Measurements from ENCODE around the gene FXN. TPM values are rescaled to one million over a fixed set of nuclear protein-coding genes. Genes with fewer than 3 reads are reported as not detected.

The FXN gene
- total RNA-seq, 4 donors from 2014 or later = 4.2 to 15.2 (median 9.6) TPM

- TF ChIP-seq, protein P1, sequence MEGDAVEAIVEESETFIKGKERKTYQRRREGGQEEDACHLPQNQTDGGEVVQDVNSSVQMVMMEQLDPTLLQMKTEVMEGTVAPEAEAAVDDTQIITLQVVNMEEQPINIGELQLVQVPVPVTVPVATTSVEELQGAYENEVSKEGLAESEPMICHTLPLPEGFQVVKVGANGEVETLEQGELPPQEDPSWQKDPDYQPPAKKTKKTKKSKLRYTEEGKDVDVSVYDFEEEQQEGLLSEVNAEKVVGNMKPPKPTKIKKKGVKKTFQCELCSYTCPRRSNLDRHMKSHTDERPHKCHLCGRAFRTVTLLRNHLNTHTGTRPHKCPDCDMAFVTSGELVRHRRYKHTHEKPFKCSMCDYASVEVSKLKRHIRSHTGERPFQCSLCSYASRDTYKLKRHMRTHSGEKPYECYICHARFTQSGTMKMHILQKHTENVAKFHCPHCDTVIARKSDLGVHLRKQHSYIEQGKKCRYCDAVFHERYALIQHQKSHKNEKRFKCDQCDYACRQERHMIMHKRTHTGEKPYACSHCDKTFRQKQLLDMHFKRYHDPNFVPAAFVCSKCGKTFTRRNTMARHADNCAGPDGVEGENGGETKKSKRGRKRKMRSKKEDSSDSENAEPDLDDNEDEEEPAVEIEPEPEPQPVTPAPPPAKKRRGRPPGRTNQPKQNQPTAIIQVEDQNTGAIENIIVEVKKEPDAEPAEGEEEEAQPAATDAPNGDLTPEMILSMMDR (IDR thresholded peaks at IDR 0.05) = no peak
- TF ChIP-seq POLR2AphosphoS5 (IDR thresholded peaks at IDR 0.05) (no peak), EP300 (IDR thresholded peaks at IDR 0.05) (no peak), POLR2A (IDR thresholded peaks at IDR 0.05; ENCODE audit: low read depth) (no peak)
- intact Hi-C loops (cut with DNase I) = no loop called here
- peaks cover 8 to 23% (median 17%) of the 10 kb centered on the region in 4 donors for H3K4me1 ChIP-seq
- no peak for DNase-seq (ENCODE audit: extremely low spot score)
- 15% methylated on average over 14 of the region's 14 CpGs for WGBS
- peak overlapping the region; percentile 62 to 90 (median 80) for H3K4me3 ChIP-seq
- H3K27ac ChIP-seq (replicated peaks in 1 of 4) = peak overlapping the region; percentile 83 to 90 (median 87)
- H3K27me3 ChIP-seq = no peaks in the 10 kb centered on the region
- H3K36me3 ChIP-seq = no peaks in the 10 kb centered on the region
- H3K9me3 ChIP-seq = no peaks in the 10 kb centered on the region
Observed at GRCh38 chr9:69036309-69036708, 757 bp downstream of the FXN start.

- H3K4me3 ChIP-seq = peak overlapping the region; percentile 62 to 90 (median 80)
- intact Hi-C loops (cut with DNase I) = no loop called here
- no peak for DNase-seq (ENCODE audit: extremely low spot score)
Observed at GRCh38 chr9:69036799-69037198, 1.2 kb downstream of the FXN start.

GRCh38 chr9:69040646-69041045, 5.1 kb downstream of the FXN start:
- Histone ChIP-seq H3K4me1 (peaks cover 21 to 44% (median 24%) of the 10 kb centered on the region in 4 donors), H3K4me3 (no peak overlapping the region), H3K27ac (replicated peaks in 1 of 4) (no peak overlapping the region), H3K27me3 (no peaks in the 10 kb centered on the region), H3K9me3 (no peaks in the 10 kb centered on the region), H3K36me3 (no peaks in the 10 kb centered on the region)
- 100% methylated on average over 2 of the region's 2 CpGs for WGBS
- DNase-seq (ENCODE audit: extremely low spot score) = no peak
- TF ChIP-seq POLR2AphosphoS5 (IDR thresholded peaks at IDR 0.05) (no peak), POLR2A (IDR thresholded peaks at IDR 0.05; ENCODE audit: low read depth) (no peak), EP300 (IDR thresholded peaks at IDR 0.05) (no peak)
- TF ChIP-seq, protein P1 (IDR thresholded peaks at IDR 0.05) = no peak
- intact Hi-C loops (cut with DNase I) = loop anchor here (10.0 kb wide), 1 partner anchor 274 kb away; no protein-coding TSS in a partner anchor

More at GRCh38 chr9:69036799-69037198, 1.2 kb downstream of the FXN start:
- Histone ChIP-seq H3K4me1 (peaks cover 8 to 25% (median 17%) of the 10 kb centered on the region in 4 donors), H3K36me3 (no peaks in the 10 kb centered on the region), H3K9me3 (no peaks in the 10 kb centered on the region), H3K27me3 (no peaks in the 10 kb centered on the region), H3K27ac (replicated peaks in 1 of 4) (peak overlapping the region; percentile 83 to 90 (median 87))
- WGBS = 71% methylated on average over 10 of the region's 10 CpGs
- TF ChIP-seq POLR2AphosphoS5 (IDR thresholded peaks at IDR 0.05) = no peak
- TF ChIP-seq, protein P1 (IDR thresholded peaks at IDR 0.05) = no peak
- no peak for TF ChIP-seq POLR2A (IDR thresholded peaks at IDR 0.05; ENCODE audit: low read depth)
- no peak for TF ChIP-seq EP300 (IDR thresholded peaks at IDR 0.05)

DNA sequence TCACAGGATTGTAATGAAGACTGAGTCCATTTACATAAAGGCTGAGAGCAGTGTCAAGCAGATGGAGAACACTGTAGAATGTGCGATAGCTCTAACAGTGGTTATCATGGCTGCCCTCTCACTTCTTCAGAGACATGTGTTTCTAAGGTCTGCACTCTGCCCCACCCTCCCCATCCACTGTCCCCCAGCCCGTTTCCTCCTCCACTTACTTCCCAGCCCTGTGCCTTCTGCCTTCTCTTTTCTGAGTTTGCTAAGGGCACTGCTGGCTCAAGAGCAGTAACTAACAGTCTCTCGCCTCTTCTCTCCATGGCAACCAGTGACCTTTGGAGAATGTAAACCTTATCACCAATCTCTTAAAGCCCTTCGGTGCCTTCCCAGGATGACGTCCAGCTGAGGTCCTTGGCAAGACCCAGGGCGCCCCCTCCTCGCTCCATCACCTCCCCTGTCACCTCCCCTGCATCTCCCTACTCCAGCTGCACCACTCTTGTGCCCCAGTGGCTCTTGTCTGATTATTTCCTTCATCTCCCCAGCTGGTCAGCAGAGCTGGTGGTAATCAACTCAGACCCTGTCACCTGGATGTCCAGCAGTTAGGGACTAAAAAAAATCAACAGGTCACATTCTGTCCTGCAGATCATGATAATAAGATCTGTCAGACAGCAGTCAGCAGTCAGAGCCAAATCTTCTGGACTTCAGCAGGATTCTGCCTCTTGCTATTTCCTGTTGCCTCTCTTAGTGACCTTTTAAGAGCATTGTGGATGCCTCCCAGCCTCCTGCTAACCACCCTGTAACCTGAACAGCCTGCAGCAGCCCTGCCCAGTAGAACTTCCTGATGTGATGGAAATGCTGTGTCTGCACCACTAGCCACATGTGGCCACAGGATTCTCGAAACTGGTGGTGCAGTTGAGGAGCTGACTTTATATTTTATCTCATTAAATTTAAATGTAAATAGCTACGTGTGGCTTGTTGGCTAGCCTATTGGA, 9.0 kb downstream of the FXN start:
- H3K36me3 ChIP-seq = peaks cover 0 to 35% (median 29%) of the 10 kb centered on the region in 4 donors
- H3K27me3 ChIP-seq = no peaks in the 10 kb centered on the region
- no peak overlapping the region for H3K4me3 ChIP-seq
- intact Hi-C loops (cut with DNase I) = loop anchor here (10.0 kb wide), 1 partner anchor 270 kb away; no protein-coding TSS in a partner anchor
- no peak for DNase-seq (ENCODE audit: extremely low spot score)
- no peaks in the 10 kb centered on the region for H3K9me3 ChIP-seq
- 53% methylated on average over 9 of the region's 9 CpGs for WGBS
- H3K4me1 ChIP-seq = peaks cover 10 to 36% (median 19%) of the 10 kb centered on the region in 4 donors
- H3K27ac ChIP-seq (replicated peaks in 1 of 4) = peak overlapping the region in 2 of 4 donors; percentile 17 to 49
- TF ChIP-seq EP300 (IDR thresholded peaks at IDR 0.05) (no peak), POLR2AphosphoS5 (IDR thresholded peaks at IDR 0.05) (no peak), POLR2A (IDR thresholded peaks at IDR 0.05; ENCODE audit: low read depth) (no peak)
- TF ChIP-seq, protein P1 (IDR thresholded peaks at IDR 0.05) = no peak
